Esophagus muscularis mucosa (tissue), 4 donors: ENCODE measurements around the gene BTN1A1.

Experiments used
- CTCF ChIP-seq, 3 experiments: fragments of 200-600 bp in 2 of 3; fragments of 450-650 bp in 1 of 3; sonication (generic) in 2 of 3; IDR thresholded peaks; one replicate each; pipeline ENCODE4 v1.5.1; 2017 to 2019; ENCODE audit warnings: antibody characterized with exemption in 3 of 3, mild to moderate bottlenecking in 2 of 3, moderate library complexity in 1 of 3
- EP300 ChIP-seq: sonication (generic); formaldehyde crosslinking; IDR thresholded peaks from one replicate; pipeline ENCODE4 v1.6.1; 2017; ENCODE audit warnings: antibody characterized with exemption
- POLR2A ChIP-seq: fragments of 450-650 bp; IDR thresholded peaks from one replicate; pipeline ENCODE4 v1.6.1; 2017; ENCODE audit warnings: antibody characterized with exemption, moderate library complexity, mild to moderate bottlenecking, low read depth
- POLR2AphosphoS5 ChIP-seq, 2 donors: sonication (generic); formaldehyde crosslinking; IDR thresholded peaks; one replicate each; pipeline ENCODE4 v1.6.1; 2017; ENCODE audit warnings: antibody characterized with exemption in 2 of 2

DNA sequence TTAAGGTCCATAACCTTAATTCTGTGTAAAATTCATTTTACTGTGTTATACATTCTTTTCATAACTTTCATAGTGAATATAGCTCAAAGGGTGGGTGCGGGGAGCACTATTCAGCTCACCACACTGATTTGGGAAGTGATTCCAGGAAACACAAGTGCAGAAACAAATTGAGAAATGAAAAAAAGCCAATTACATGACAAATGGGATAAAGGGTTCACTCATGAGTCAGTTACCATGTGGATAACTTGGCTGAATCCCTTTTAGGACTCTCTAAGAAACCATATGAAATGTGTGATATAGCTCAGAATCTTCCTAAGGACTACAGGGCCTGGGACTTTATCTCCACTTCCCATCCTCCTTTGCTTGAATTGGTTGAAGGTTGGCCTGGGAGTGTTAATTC, 45.5 kb upstream of the BTN1A1 start:
- TF ChIP-seq CTCF (IDR thresholded peaks at IDR 0.05) (no peak), POLR2A (no peak), POLR2AphosphoS5 (IDR thresholded peaks at IDR 0.05) (no peak), EP300 (no peak)
